Activated naive CD8-positive, alpha-beta T cell treated with anti-CD3 and anti-CD28 coated beads, Interleukin-2, amount 50 U/mL, for 16 hours (primary cell): ENCODE data around the gene SLC12A6.

ENCODE experiments used
- DNase-seq: peaks from one replicate; pipeline ENCODE4 v3.0.0-alpha.2; 2020; ENCODE audit warnings: low read depth, low spot score

Gene SLC12A6

GRCh38 chr15:34259566-34259965 is 78.0 kb downstream of the SLC12A6 start:
- no peak for DNase-seq

GRCh38 chr15:34258151-34258550 is 79.4 kb downstream of the SLC12A6 start:
- DNase-seq = no peak

- no peak for DNase-seq
These were observed 85.0 kb downstream of the SLC12A6 start for GRCh38 chr15:34252545-34252944.

- DNase-seq = no peak
These were observed 89.4 kb downstream of the SLC12A6 start for GRCh38 chr15:34248190-34248589.

GRCh38 chr15:34246276-34246976 is 91.2 kb downstream of the SLC12A6 start:
- no peak for DNase-seq

- no peak for DNase-seq
These were observed 94.4 kb downstream of the SLC12A6 start for GRCh38 chr15:34243226-34243625.

- no peak for DNase-seq
These were observed 95.3 kb downstream of the SLC12A6 start for GRCh38 chr15:34242331-34242710.

- DNase-seq = no peak
These were observed 95.9 kb downstream of the SLC12A6 start for GRCh38 chr15:34241376-34242330.

GRCh38 chr15:34240537-34240936 is 97.0 kb downstream of the SLC12A6 start:
- DNase-seq = no peak

GRCh38 chr15:34239151-34239808 is 98.3 kb downstream of the SLC12A6 start:
- no peak for DNase-seq

GRCh38 chr15:34233614-34234013 is 104.0 kb downstream of the SLC12A6 start:
- no peak for DNase-seq

- DNase-seq = no peak
These were observed 113.5 kb downstream of the SLC12A6 start for GRCh38 chr15:34223904-34224596.

- DNase-seq = no peak
These were observed 119.9 kb downstream of the SLC12A6 start for GRCh38 chr15:34217587-34218225.

GRCh38 chr15:34216527-34217270 is 120.9 kb downstream of the SLC12A6 start:
- no peak for DNase-seq

- DNase-seq = no peak
These were observed 123.4 kb downstream of the SLC12A6 start for GRCh38 chr15:34214135-34214534.

- no peak for DNase-seq
These were observed 123.9 kb downstream of the SLC12A6 start for GRCh38 chr15:34213690-34214089.

- DNase-seq = peak; percentile 96
These were observed 127.9 kb downstream of the SLC12A6 start, which contains the start of gene KATNBL1 for GRCh38 chr15:34209421-34210282. TSS of gene KATNBL1 (minus strand) at chr15:34210096. CDS start at chr15:34163676, 46,420 bp downstream.

- DNase-seq = no peak
These were observed 131.6 kb downstream of the SLC12A6 start for GRCh38 chr15:34206011-34206410.

- no peak for DNase-seq
These were observed 133.6 kb downstream of the SLC12A6 start for GRCh38 chr15:34203936-34204335.
